A549 treated with AZD9567 at 1 μM for 4 hours (cell line): ENCODE results near the gene ZNF511. TPM values are rescaled to one million over a fixed set of nuclear protein-coding genes. Genes with fewer than 3 reads are reported as not detected.

Experiments used
- total RNA-seq: library from RNA; stranded (reverse); fragments of 200-300 nt; extraction: Qiagen RNA extraction; gene quantifications from 5 replicates; pipeline ENCODE4 v1.2.3, GENCODE V29; 2022; ENCODE audit not compliant: insufficient read depth

ZNF511 gene
- total RNA-seq, result 60.6 to 74.7 TPM (median 73.4 TPM) in 5 replicates

GRCh38 chr10:133308421-133309099 is at the start of gene ZNF511, which contains the start of gene TUBGCP2:
Gene ZNF511, plus strand, starts transcription at chr10:133308914. Its CDS starts 30 bp downstream, at chr10:133308944.
Gene TUBGCP2, minus strand, starts transcription at chr10:133308872. Its CDS starts 5,931 bp downstream, at chr10:133302941.

GRCh38 chr10:133276435-133277201 is 32.1 kb upstream of the ZNF511 start, which contains the start of gene ADAM8:
Gene ADAM8, minus strand, starts transcription at chr10:133276868. Its CDS starts 51 bp downstream, at chr10:133276817.

GRCh38 chr10:133336577-133337369 is 28.1 kb downstream of the ZNF511 start, which contains the start of gene CALY:
Gene CALY, minus strand, starts transcription at chr10:133336896. Its CDS starts 7,907 bp downstream, at chr10:133328989.

GRCh38 chr10:133357285-133358161 is 48.8 kb downstream of the ZNF511 start, which contains the start of gene FUOM:
Gene FUOM, minus strand, starts transcription at chr10:133358019. Its CDS starts 12 bp downstream, at chr10:133358007.

Other genes with a start within 250 kb of the ZNF511 start
- gene ADGRA1, start 221.0 kb upstream of the ZNF511 start, total RNA-seq, result 0.12 to 0.17 TPM (median 0.14 TPM) in 4 of 5 replicates, not detected in the other
- gene KNDC1, start 148.7 kb upstream of the ZNF511 start, total RNA-seq, result 0.81 to 1.9 TPM (median 1.1 TPM) in 4 of 5 replicates, not detected in the other
- gene UTF1, start 78.7 kb upstream of the ZNF511 start, total RNA-seq, result 0.09 TPM in 1 of 5 replicates, not detected in the others
- gene VENTX, start 71.1 kb upstream of the ZNF511 start, total RNA-seq, result not detected in 5 replicates
- 1.4 to 4.7 TPM (median 3.2 TPM) in 5 replicates for gene ADAM8, start 32.0 kb upstream of the ZNF511 start, total RNA-seq
- 38.0 to 58.2 TPM (median 42.4 TPM) in 5 replicates for gene TUBGCP2, start within 50 bp of the ZNF511 start, total RNA-seq
- 0.49 to 0.70 TPM (median 0.67 TPM) in 4 of 5 replicates, not detected in the other for gene CALY, start 28.0 kb downstream of the ZNF511 start, total RNA-seq
- gene PRAP1, start 38.5 kb downstream of the ZNF511 start, total RNA-seq, result 0.10 TPM in 1 of 5 replicates, not detected in the others
- 13.0 to 17.6 TPM (median 15.4 TPM) in 5 replicates for gene FUOM, start 49.1 kb downstream of the ZNF511 start, total RNA-seq
- 132 to 164 TPM (median 150 TPM) in 5 replicates for gene ECHS1, start 64.4 kb downstream of the ZNF511 start, total RNA-seq
- 1.8 to 5.0 TPM (median 2.2 TPM) in 5 replicates for gene PAOX, start 70.3 kb downstream of the ZNF511 start, total RNA-seq
- 46.6 to 58.9 TPM (median 58.0 TPM) in 5 replicates for gene MTG1, start 85.2 kb downstream of the ZNF511 start, total RNA-seq
- 0.22 to 0.34 TPM (median 0.24 TPM) in 4 of 5 replicates, not detected in the other for gene SPRN, start 115.7 kb downstream of the ZNF511 start, total RNA-seq
- 0.21 to 0.30 TPM (median 0.22 TPM) in 4 of 5 replicates, not detected in the other for gene SCART1, start 145.0 kb downstream of the ZNF511 start, total RNA-seq
- gene CYP2E1, start 218.4 kb downstream of the ZNF511 start, total RNA-seq, result 0.09 to 0.26 TPM (median 0.18 TPM) in 4 of 5 replicates, not detected in the other